H9 (cell line): ENCODE results near the gene WDR70. TPM values are rescaled to one million over a fixed set of nuclear protein-coding genes. Genes with fewer than 3 reads are reported as not detected.

Source experiments
- DNase-seq: peaks from one replicate; pipeline ENCODE4 v3.0.0-alpha.2; 2017
- H2AFZ ChIP-seq: one replicate; pipeline ENCODE4 v1.6.1; 2013; ENCODE audit warnings: mild to moderate bottlenecking, low read length, control low read depth, moderate library complexity
- H2AK5ac ChIP-seq: 2 replicates; pipeline ENCODE4 v1.6.1; 2013; ENCODE audit warnings: low read length, control low read depth, mixed read lengths; ENCODE audit not compliant: insufficient read length
- H2BK120ac ChIP-seq: one replicate; pipeline ENCODE4 v1.6.1; 2013; ENCODE audit warnings: low read depth, mild to moderate bottlenecking, low read length, control low read depth, inconsistent platforms; ENCODE audit not compliant: poor library complexity, severe bottlenecking
- H2BK12ac ChIP-seq: 2 replicates; pipeline ENCODE4 v1.6.1; 2013; ENCODE audit warnings: low read length, control low read depth, mixed read lengths, low read depth; ENCODE audit not compliant: insufficient read length
- H2BK15ac ChIP-seq: 2 replicates; pipeline ENCODE4 v1.6.1; 2013; ENCODE audit warnings: low read depth, low read length, control low read depth
- H2BK20ac ChIP-seq: one replicate; pipeline ENCODE4 v1.6.1; 2013; ENCODE audit warnings: low read depth, mild to moderate bottlenecking, low read length, control low read depth, inconsistent platforms; ENCODE audit not compliant: poor library complexity, severe bottlenecking
- H2BK5ac ChIP-seq: 2 replicates; pipeline ENCODE4 v1.6.1; 2013; ENCODE audit warnings: low read length, control low read depth, mixed read lengths; ENCODE audit not compliant: insufficient read length
- H3K14ac ChIP-seq: 2 replicates; pipeline ENCODE4 v1.6.1; 2013; ENCODE audit warnings: low read length, control low read depth; ENCODE audit not compliant: insufficient read depth
- H3K18ac ChIP-seq: 2 replicates; pipeline ENCODE4 v1.6.1; 2013; ENCODE audit warnings: low read depth, mild to moderate bottlenecking, mixed read lengths, low read length, control low read depth; ENCODE audit not compliant: insufficient read length
- H3K23ac ChIP-seq: 2 replicates; pipeline ENCODE4 v1.6.1; 2013; ENCODE audit warnings: low read length, control low read depth, mixed read lengths, low read depth; ENCODE audit not compliant: insufficient read length
- H3K23me2 ChIP-seq: 2 replicates; pipeline ENCODE4 v1.6.1; 2013; ENCODE audit warnings: low read depth, mild to moderate bottlenecking, mixed read lengths, low read length, control low read depth; ENCODE audit not compliant: insufficient read length, poor library complexity, severe bottlenecking
- H3K27ac ChIP-seq: 2 replicates; pipeline ENCODE4 v1.5.1; 2013; ENCODE audit warnings: low read length, control low read depth, mixed read lengths, low read depth; ENCODE audit not compliant: insufficient read length
- H3K27me3 ChIP-seq: 2 replicates; pipeline ENCODE4 v1.6.1; 2013; ENCODE audit warnings: low read length, control low read depth, inconsistent platforms; ENCODE audit not compliant: insufficient read depth
- H3K4ac ChIP-seq: 2 replicates; pipeline ENCODE4 v1.6.1; 2013; ENCODE audit warnings: low read depth, mild to moderate bottlenecking, control low read depth, inconsistent platforms, low read length, moderate library complexity
- H3K4me1 ChIP-seq: 2 replicates; pipeline ENCODE4 v1.6.1; 2013; ENCODE audit warnings: low read length, control low read depth, inconsistent platforms; ENCODE audit not compliant: insufficient read depth
- H3K4me2 ChIP-seq: 2 replicates; pipeline ENCODE4 v1.6.1; 2013; ENCODE audit warnings: low read length, control low read depth, mixed read lengths; ENCODE audit not compliant: insufficient read length, insufficient read depth
- H3K56ac ChIP-seq: 2 replicates; pipeline ENCODE4 v1.6.1; 2013; ENCODE audit warnings: low read depth, mild to moderate bottlenecking, mixed read lengths, low read length, control low read depth; ENCODE audit not compliant: insufficient read length
- H3K79me1 ChIP-seq: 2 replicates; pipeline ENCODE4 v1.6.1; 2013; ENCODE audit warnings: low read depth, mild to moderate bottlenecking, moderate library complexity, low read length, control low read depth, inconsistent platforms; ENCODE audit not compliant: insufficient read depth, poor library complexity, severe bottlenecking
- H3K79me2 ChIP-seq: 2 replicates; pipeline ENCODE4 v1.6.1; 2013; ENCODE audit warnings: low read length, control low read depth, inconsistent platforms; ENCODE audit not compliant: insufficient read depth
- H3K9ac ChIP-seq: 2 replicates; pipeline ENCODE4 v1.6.1; 2013; ENCODE audit warnings: low read length, control low read depth, mixed read lengths; ENCODE audit not compliant: insufficient read length; ENCODE audit errors: extremely low read depth
- H3K9me3 ChIP-seq: one replicate; pipeline ENCODE4 v1.6.1; 2013; ENCODE audit warnings: low read depth, low read length, inconsistent platforms; ENCODE audit not compliant: control insufficient read depth
- H3T11ph ChIP-seq: one replicate; pipeline ENCODE4 v1.6.1; 2013; ENCODE audit warnings: mild to moderate bottlenecking, low read length, control low read depth, inconsistent platforms
- H4K20me1 ChIP-seq: one replicate; pipeline ENCODE4 v1.6.1; 2013; ENCODE audit not compliant: control insufficient read depth, insufficient read length, insufficient read depth
- H4K5ac ChIP-seq: 2 replicates; pipeline ENCODE4 v1.6.1; 2013; ENCODE audit warnings: low read depth, mild to moderate bottlenecking, mixed read lengths, low read length, control low read depth; ENCODE audit not compliant: insufficient read length
- H4K8ac ChIP-seq: replicated peaks from 2 replicates; pipeline ENCODE4 v1.6.1; 2013; ENCODE audit warnings: low read length, control low read depth, mixed read lengths, low read depth; ENCODE audit not compliant: insufficient read length
- H4K91ac ChIP-seq: 2 replicates; pipeline ENCODE4 v1.6.1; 2013; ENCODE audit warnings: low read depth, mild to moderate bottlenecking, moderate library complexity, mixed read lengths, low read length, control low read depth; ENCODE audit not compliant: insufficient read length
- H3K27ac Mint-ChIP-seq, 3 experiments: 2 replicates in 2 of 3; 3 replicates in 1 of 3; pipeline ENCODE4 v1.8.0; 2020 to 2021; ENCODE audit warnings: mixed read lengths in 3 of 3, mild to moderate bottlenecking in 1 of 3, moderate library complexity in 1 of 3
- H3K27me3 Mint-ChIP-seq: 2 replicates; pipeline ENCODE4 v1.8.0; 2021; ENCODE audit warnings: low read depth, mild to moderate bottlenecking, moderate library complexity, mixed read lengths
- H3K36me3 Mint-ChIP-seq, 3 experiments: 2 replicates in 2 of 3; 3 replicates in 1 of 3; pipeline ENCODE4 v1.8.0; 2020 to 2021; ENCODE audit warnings: low read depth in 3 of 3, mixed read lengths in 3 of 3; ENCODE audit not compliant: insufficient read depth in 1 of 3
- H3K4me1 Mint-ChIP-seq, 2 experiments: 2 replicates each; pipeline ENCODE4 v1.8.0; 2020; ENCODE audit warnings: mixed read lengths in 2 of 2
- H3K4me3 Mint-ChIP-seq, 2 experiments: 2 replicates in 1 of 2; 3 replicates in 1 of 2; pipeline ENCODE4 v1.8.0; 2020 to 2021; ENCODE audit warnings: mild to moderate bottlenecking in 2 of 2, mixed read lengths in 2 of 2, moderate library complexity in 1 of 2
- H3K9me3 Mint-ChIP-seq, 2 experiments: 2 replicates in 1 of 2; 3 replicates in 1 of 2; pipeline ENCODE4 v1.8.0; 2020; ENCODE audit warnings: mild to moderate bottlenecking in 2 of 2, mixed read lengths in 2 of 2, moderate library complexity in 1 of 2
- WGBS: extraction: QIAGEN DNeasy Blood & Tissue Kit; methylation state at CpG from one replicate; pipeline ENCODE4 v1.1.7; 2013; ENCODE audit warnings: missing lambda C conversion rate, low lambda C conversion rate, mixed read lengths; ENCODE audit not compliant: insufficient read length; ENCODE audit errors: extremely low coverage; 5-methylcytosine and 5-hydroxymethylcytosine counted together
- total RNA-seq: library from RNA; stranded (reverse); gene quantifications from 2 replicates; pipeline ENCODE4 v1.2.1, GENCODE V29; 2021
- TF ChIP-seq, protein P1 (sequence below): fragments of 200-600 bp; sonication (generic); conservative IDR thresholded peaks from 3 replicates; pipeline ENCODE4 v1.8.0; 2021; ENCODE audit warnings: antibody characterized with exemption, mild to moderate bottlenecking

WDR70 gene
- total RNA-seq, 1 experiment from 2014 or later, result 38.1 TPM

- no peak overlapping the region for H2AK5ac ChIP-seq
- H3K79me2 ChIP-seq, result no peaks in the 10 kb centered on the region
- TF ChIP-seq, protein P1, sequence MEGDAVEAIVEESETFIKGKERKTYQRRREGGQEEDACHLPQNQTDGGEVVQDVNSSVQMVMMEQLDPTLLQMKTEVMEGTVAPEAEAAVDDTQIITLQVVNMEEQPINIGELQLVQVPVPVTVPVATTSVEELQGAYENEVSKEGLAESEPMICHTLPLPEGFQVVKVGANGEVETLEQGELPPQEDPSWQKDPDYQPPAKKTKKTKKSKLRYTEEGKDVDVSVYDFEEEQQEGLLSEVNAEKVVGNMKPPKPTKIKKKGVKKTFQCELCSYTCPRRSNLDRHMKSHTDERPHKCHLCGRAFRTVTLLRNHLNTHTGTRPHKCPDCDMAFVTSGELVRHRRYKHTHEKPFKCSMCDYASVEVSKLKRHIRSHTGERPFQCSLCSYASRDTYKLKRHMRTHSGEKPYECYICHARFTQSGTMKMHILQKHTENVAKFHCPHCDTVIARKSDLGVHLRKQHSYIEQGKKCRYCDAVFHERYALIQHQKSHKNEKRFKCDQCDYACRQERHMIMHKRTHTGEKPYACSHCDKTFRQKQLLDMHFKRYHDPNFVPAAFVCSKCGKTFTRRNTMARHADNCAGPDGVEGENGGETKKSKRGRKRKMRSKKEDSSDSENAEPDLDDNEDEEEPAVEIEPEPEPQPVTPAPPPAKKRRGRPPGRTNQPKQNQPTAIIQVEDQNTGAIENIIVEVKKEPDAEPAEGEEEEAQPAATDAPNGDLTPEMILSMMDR, result no peak
- H2BK12ac ChIP-seq, result no peak overlapping the region
- H3K79me1 ChIP-seq, result no peaks in the 10 kb centered on the region
- peaks cover 8 to 19% (median 10%) of the 10 kb centered on the region in 3 experiments for H3K36me3 Mint-ChIP-seq
- no peak overlapping the region for H4K5ac ChIP-seq
- H2BK15ac ChIP-seq, result no peak overlapping the region
- no peak overlapping the region for H4K91ac ChIP-seq
- no peaks in the 10 kb centered on the region for H3K27me3 ChIP-seq
- no peak overlapping the region for H3T11ph ChIP-seq
- H3K4me3 Mint-ChIP-seq, result no peak overlapping the region
- no CpG with 5 or more reads among the region's 4 CpGs for WGBS
- no peak overlapping the region for H2AFZ ChIP-seq
- H3K9me3 Mint-ChIP-seq, result peaks cover 2 to 4% of the 10 kb centered on the region in 2 experiments; a peak in 1 of 5 replicates
- no peak overlapping the region for H3K23ac ChIP-seq
- no peak overlapping the region for H3K4ac ChIP-seq
- no peaks in the 10 kb centered on the region for H3K23me2 ChIP-seq
- no peak overlapping the region for H3K27ac Mint-ChIP-seq
- H2BK120ac ChIP-seq, result no peak overlapping the region
- H3K9ac ChIP-seq, result no peak overlapping the region
- H3K27ac ChIP-seq, result no peak overlapping the region
- H3K4me1 ChIP-seq, result no peaks in the 10 kb centered on the region
- H3K56ac ChIP-seq, result no peak overlapping the region
- no peaks in the 10 kb centered on the region for H3K9me3 ChIP-seq
- H2BK5ac ChIP-seq, result no peak overlapping the region
- DNase-seq, result no peak
- H4K20me1 ChIP-seq, result no peaks in the 10 kb centered on the region
- H3K27me3 Mint-ChIP-seq, result no peaks in the 10 kb centered on the region
- H3K4me2 ChIP-seq, result no peak overlapping the region
- H3K14ac ChIP-seq, result no peak overlapping the region
- no peak overlapping the region for H4K8ac ChIP-seq
- H3K4me1 Mint-ChIP-seq, result no peaks in the 10 kb centered on the region
- H2BK20ac ChIP-seq, result no peak overlapping the region
- no peak overlapping the region for H3K18ac ChIP-seq
Measured at GRCh38 chr5:37738057-37738691, 359.1 kb downstream of the WDR70 start.
